OCI-LY7 (cell line): ENCODE data around the gene PTPRM. TPM values are rescaled to one million over a fixed set of nuclear protein-coding genes. Genes with fewer than 3 reads are reported as not detected.

Experiments used
- BruUV-seq: library from RNA; stranded (reverse); fragments of 400-500 nt; replicated peaks from 2 replicates; lab custom pipeline; 2021; lab: Mats Ljungman, UMichigan
- CTCF ChIA-PET: fragments of 300-600 bp; sonication (Branson Sonifier 250); formaldehyde crosslinking; loops from one replicate; lab custom pipeline; 2022; ENCODE audit warnings: antibody characterized with exemption; ENCODE audit not compliant: unreplicated experiment; lab: Charles Lee
- POLR2A ChIA-PET: fragments of 300-600 bp; sonication (Branson Sonifier 250); formaldehyde crosslinking; loops from one replicate; lab custom pipeline; 2022; ENCODE audit warnings: antibody characterized with exemption; lab: Charles Lee
- DNase-seq: peaks from one replicate; pipeline ENCODE4 v3.0.0-alpha.2; 2015; ENCODE audit warnings: low spot score
- H2AFZ ChIP-seq: fragments of 200-600 bp; sonication (generic), shearing (Covaris generic); 2 replicates; pipeline ENCODE4 v1.6.1; 2014; ENCODE audit warnings: mild to moderate bottlenecking, antibody characterized with exemption, low read length, moderate library complexity
- H3K27ac ChIP-seq: fragments of 200-600 bp; sonication (generic); 2 replicates; pipeline ENCODE4 v1.5.1; 2014; ENCODE audit warnings: mixed run types, low read depth, mild to moderate bottlenecking, moderate library complexity, low read length, inconsistent platforms; ENCODE audit not compliant: poor library complexity, severe bottlenecking
- H3K36me3 ChIP-seq: fragments of 200-600 bp; sonication (generic); 2 replicates; pipeline ENCODE4 v1.6.1; 2014; ENCODE audit warnings: mild to moderate bottlenecking, antibody characterized with exemption, low read length, moderate library complexity, mixed read lengths; ENCODE audit not compliant: insufficient read depth
- H3K4me1 ChIP-seq: fragments of 200-600 bp; sonication (generic); 2 replicates; pipeline ENCODE4 v1.5.1; 2014; ENCODE audit warnings: mild to moderate bottlenecking, low read length; ENCODE audit not compliant: insufficient read depth, poor library complexity, severe bottlenecking
- H3K4me2 ChIP-seq: fragments of 200-600 bp; sonication (generic); 2 replicates; pipeline ENCODE4 v1.6.1; 2014; ENCODE audit warnings: mild to moderate bottlenecking, low read length
- H3K4me3 ChIP-seq: fragments of 200-600 bp; sonication (generic); 2 replicates; pipeline ENCODE4 v1.5.1; 2014; ENCODE audit warnings: mild to moderate bottlenecking, low read depth, low read length; ENCODE audit not compliant: poor library complexity, severe bottlenecking
- H3K79me2 ChIP-seq: fragments of 200-600 bp; sonication (generic); 2 replicates; pipeline ENCODE4 v1.6.1; 2016; ENCODE audit warnings: low read depth, mild to moderate bottlenecking, low read length, moderate library complexity, mixed read lengths; ENCODE audit not compliant: insufficient read depth
- H3K9me2 ChIP-seq: fragments of 200-600 bp; sonication (generic); 2 replicates; pipeline ENCODE4 v1.6.1; 2016; ENCODE audit warnings: mild to moderate bottlenecking, low read length, mixed read lengths; ENCODE audit not compliant: insufficient read depth
- H3K9me3 ChIP-seq: fragments of 200-600 bp; sonication (generic); 2 replicates; pipeline ENCODE4 v1.6.1; 2014; ENCODE audit warnings: mild to moderate bottlenecking, mixed run types, low read length, mixed read lengths
- H4K20me1 ChIP-seq: fragments of 200-600 bp; sonication (generic); 2 replicates; pipeline ENCODE4 v1.6.1; 2014; ENCODE audit warnings: mild to moderate bottlenecking, antibody characterized with exemption, low read length, moderate library complexity, mixed read lengths; ENCODE audit not compliant: insufficient read depth
- EZH2phosphoT487 ChIP-seq: fragments of 200-600 bp; sonication (generic); IDR thresholded peaks from 2 replicates; pipeline ENCODE4 v1.6.1; 2018; ENCODE audit warnings: low read depth, borderline replicate concordance, mild to moderate bottlenecking, mixed run types, antibody characterized with exemption, low read length, moderate library complexity, mixed read lengths
- intact Hi-C: fragments of 100-400 bp; cut with micrococcal nuclease; formaldehyde crosslinking; loops from one replicate; pipeline ENCODE4 v1.10.0; 2022; ENCODE audit not compliant: unreplicated experiment
- total RNA-seq, 2 experiments: library from RNA; depleted of rRNA in 1 of 2; stranded (reverse); fragments of >200 nt in 1 of 2; shearing (Covaris generic) in 1 of 2; gene quantifications; 2 replicates each; pipeline ENCODE4 v1.2.3, GENCODE V29; 2014 to 2022
- TF ChIP-seq, protein P1 (sequence below): fragments of 200-600 bp; sonication (generic); conservative IDR thresholded peaks from 2 replicates; pipeline ENCODE4 v1.5.1; 2014; ENCODE audit warnings: mild to moderate bottlenecking, antibody characterized with exemption, low read length, moderate library complexity, mixed read lengths

PTPRM gene
- total RNA-seq, 2 experiments from 2014 or later, result not detected

DNA sequence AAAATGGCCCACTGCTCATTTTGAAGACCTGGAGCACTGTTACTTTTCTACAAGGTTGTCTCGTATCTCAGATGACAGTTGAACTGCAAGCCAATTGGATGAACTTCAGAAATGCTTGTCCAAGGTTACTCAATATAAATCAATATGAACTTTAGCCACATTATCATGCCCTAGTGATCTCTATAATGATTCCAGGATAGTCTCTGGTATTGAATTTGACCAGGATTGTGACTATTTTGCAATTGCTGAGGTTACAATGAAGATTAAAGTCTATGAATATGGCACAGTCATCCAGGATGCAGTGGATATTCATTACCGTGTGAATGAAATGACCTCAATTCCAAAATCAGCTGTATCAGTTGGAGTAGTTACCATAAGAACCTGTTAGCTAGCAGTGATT, 846.1 kb downstream of the PTPRM start:
- Histone ChIP-seq H3K27ac (no peak overlapping the region), H3K36me3 (no peaks in the 10 kb centered on the region), H3K4me2 (no peak overlapping the region), H3K9me2 (no peaks in the 10 kb centered on the region), H4K20me1 (no peaks in the 10 kb centered on the region), H3K79me2 (no peaks in the 10 kb centered on the region), H3K4me1 (no peaks in the 10 kb centered on the region), H3K4me3 (no peak overlapping the region), H2AFZ (no peak overlapping the region), H3K9me3 (no peaks in the 10 kb centered on the region)
- TF ChIP-seq EZH2phosphoT487, result no peak
- TF ChIP-seq, protein P1, sequence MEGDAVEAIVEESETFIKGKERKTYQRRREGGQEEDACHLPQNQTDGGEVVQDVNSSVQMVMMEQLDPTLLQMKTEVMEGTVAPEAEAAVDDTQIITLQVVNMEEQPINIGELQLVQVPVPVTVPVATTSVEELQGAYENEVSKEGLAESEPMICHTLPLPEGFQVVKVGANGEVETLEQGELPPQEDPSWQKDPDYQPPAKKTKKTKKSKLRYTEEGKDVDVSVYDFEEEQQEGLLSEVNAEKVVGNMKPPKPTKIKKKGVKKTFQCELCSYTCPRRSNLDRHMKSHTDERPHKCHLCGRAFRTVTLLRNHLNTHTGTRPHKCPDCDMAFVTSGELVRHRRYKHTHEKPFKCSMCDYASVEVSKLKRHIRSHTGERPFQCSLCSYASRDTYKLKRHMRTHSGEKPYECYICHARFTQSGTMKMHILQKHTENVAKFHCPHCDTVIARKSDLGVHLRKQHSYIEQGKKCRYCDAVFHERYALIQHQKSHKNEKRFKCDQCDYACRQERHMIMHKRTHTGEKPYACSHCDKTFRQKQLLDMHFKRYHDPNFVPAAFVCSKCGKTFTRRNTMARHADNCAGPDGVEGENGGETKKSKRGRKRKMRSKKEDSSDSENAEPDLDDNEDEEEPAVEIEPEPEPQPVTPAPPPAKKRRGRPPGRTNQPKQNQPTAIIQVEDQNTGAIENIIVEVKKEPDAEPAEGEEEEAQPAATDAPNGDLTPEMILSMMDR, result no peak
- ChIA-PET CTCF (no interaction called here), POLR2A (no interaction called here)
- no peak for DNase-seq
- intact Hi-C loops, result no loop called here
- BruUV-seq, result no TSS peak

- CTCF ChIA-PET, result no interaction called here
- no peaks in the 10 kb centered on the region for H3K36me3 ChIP-seq
- H2AFZ ChIP-seq, result no peak overlapping the region
- intact Hi-C loops, result no loop called here
- no peak overlapping the region for H3K4me3 ChIP-seq
- H3K4me2 ChIP-seq, result no peak overlapping the region
- TF ChIP-seq, protein P1, result no peak
- TF ChIP-seq EZH2phosphoT487, result no peak
- no TSS peak for BruUV-seq
- DNase-seq, result no peak
- no peaks in the 10 kb centered on the region for H3K9me2 ChIP-seq
- H3K79me2 ChIP-seq, result no peaks in the 10 kb centered on the region
- POLR2A ChIA-PET, result no interaction called here
- H3K4me1 ChIP-seq, result no peaks in the 10 kb centered on the region
- no peaks in the 10 kb centered on the region for H3K9me3 ChIP-seq
- no peaks in the 10 kb centered on the region for H4K20me1 ChIP-seq
- H3K27ac ChIP-seq, result no peak overlapping the region
These were observed 846.6 kb downstream of the PTPRM start for GRCh38 chr18:8413751-8414150.

GRCh38 chr18:8416212-8417019, 849.3 kb downstream of the PTPRM start:
- H3K9me3 ChIP-seq, result no peaks in the 10 kb centered on the region
- TF ChIP-seq, protein P1, result no peak
- no peak for TF ChIP-seq EZH2phosphoT487
- no peaks in the 10 kb centered on the region for H3K36me3 ChIP-seq
- H4K20me1 ChIP-seq, result no peaks in the 10 kb centered on the region
- no peak overlapping the region for H3K4me3 ChIP-seq
- ChIA-PET CTCF (no interaction called here), POLR2A (interaction anchor here (1.1 kb wide), 1 partner anchor 10 kb away, joined by 3 read pairs; no protein-coding TSS in a partner anchor)
- no peak for DNase-seq
- intact Hi-C loops, result no loop called here
- no peak overlapping the region for H2AFZ ChIP-seq
- no peaks in the 10 kb centered on the region for H3K9me2 ChIP-seq
- no peaks in the 10 kb centered on the region for H3K79me2 ChIP-seq
- H3K4me2 ChIP-seq, result no peak overlapping the region
- H3K4me1 ChIP-seq, result no peaks in the 10 kb centered on the region
- no TSS peak for BruUV-seq
- H3K27ac ChIP-seq, result no peak overlapping the region
